ENCODE measurements around the gene MYOZ1.

DNA sequence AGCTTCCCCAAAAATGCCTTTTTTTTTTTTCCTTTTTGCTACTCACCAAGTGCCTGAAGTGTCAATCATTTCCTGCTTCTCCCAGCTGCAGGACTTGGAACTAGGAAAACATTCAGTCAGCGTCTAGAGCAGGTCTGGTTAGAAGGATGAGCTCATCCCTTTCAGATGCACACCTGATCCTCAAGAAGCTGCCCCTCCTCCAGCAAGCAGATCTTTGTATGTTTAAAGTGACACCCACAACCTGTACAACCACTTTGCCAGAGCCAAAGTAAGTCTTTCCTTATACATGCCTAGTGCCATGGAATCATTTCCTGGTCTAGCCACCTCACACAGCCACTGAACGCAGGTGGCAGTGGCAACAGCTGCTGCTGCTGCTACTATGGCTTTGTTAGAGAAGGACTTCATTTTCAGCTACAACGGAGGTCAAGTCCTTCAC, 39.8 kb downstream of the MYOZ1 start:
- TF ChIP-seq POLR2A (IDR thresholded peaks at IDR 0.05; ENCODE audit: low read depth, low read length) (no peak), RCOR1 (IDR thresholded peaks at IDR 0.05; ENCODE audit: insufficient replicate concordance, low read length) (no peak), MAZ (IDR thresholded peaks at IDR 0.05; ENCODE audit: borderline replicate concordance, low read depth, low read length) (no peak), RFX5 (IDR thresholded peaks at IDR 0.05; ENCODE audit: low read depth, low read length) (no peak), BHLHE40 (IDR thresholded peaks at IDR 0.05; ENCODE audit: low read depth, low read length) (no peak), NFE2L2 (IDR thresholded peaks at IDR 0.05; ENCODE audit: low read depth, low read length) (no peak), MXI1 (IDR thresholded peaks at IDR 0.05; ENCODE audit: borderline replicate concordance, low read depth, low read length) (no peak), CEBPB (IDR thresholded peaks at IDR 0.05; ENCODE audit: low read depth, low read length) (no peak), CHD1 (IDR thresholded peaks at IDR 0.05; ENCODE audit: low read depth, low read length) (no peak), MAFK (IDR thresholded peaks at IDR 0.05; ENCODE audit: low read depth, low read length) (no peak)
- TF ChIP-seq, protein P1, sequence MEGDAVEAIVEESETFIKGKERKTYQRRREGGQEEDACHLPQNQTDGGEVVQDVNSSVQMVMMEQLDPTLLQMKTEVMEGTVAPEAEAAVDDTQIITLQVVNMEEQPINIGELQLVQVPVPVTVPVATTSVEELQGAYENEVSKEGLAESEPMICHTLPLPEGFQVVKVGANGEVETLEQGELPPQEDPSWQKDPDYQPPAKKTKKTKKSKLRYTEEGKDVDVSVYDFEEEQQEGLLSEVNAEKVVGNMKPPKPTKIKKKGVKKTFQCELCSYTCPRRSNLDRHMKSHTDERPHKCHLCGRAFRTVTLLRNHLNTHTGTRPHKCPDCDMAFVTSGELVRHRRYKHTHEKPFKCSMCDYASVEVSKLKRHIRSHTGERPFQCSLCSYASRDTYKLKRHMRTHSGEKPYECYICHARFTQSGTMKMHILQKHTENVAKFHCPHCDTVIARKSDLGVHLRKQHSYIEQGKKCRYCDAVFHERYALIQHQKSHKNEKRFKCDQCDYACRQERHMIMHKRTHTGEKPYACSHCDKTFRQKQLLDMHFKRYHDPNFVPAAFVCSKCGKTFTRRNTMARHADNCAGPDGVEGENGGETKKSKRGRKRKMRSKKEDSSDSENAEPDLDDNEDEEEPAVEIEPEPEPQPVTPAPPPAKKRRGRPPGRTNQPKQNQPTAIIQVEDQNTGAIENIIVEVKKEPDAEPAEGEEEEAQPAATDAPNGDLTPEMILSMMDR (conservative IDR thresholded peaks at IDR 0.05; ENCODE audit: low read depth, low read length) = no peak
- TF ChIP-seq, protein P2, sequence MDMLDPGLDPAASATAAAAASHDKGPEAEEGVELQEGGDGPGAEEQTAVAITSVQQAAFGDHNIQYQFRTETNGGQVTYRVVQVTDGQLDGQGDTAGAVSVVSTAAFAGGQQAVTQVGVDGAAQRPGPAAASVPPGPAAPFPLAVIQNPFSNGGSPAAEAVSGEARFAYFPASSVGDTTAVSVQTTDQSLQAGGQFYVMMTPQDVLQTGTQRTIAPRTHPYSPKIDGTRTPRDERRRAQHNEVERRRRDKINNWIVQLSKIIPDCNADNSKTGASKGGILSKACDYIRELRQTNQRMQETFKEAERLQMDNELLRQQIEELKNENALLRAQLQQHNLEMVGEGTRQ (IDR thresholded peaks at IDR 0.05; ENCODE audit: low read depth, low read length) = no peak

Measured in IMR-90 (cell line).